Measurements from ENCODE around the gene MSANTD1. TPM values are rescaled to one million over a fixed set of nuclear protein-coding genes. Genes with fewer than 3 reads are reported as not detected.

MSANTD1 gene
- total and polyA plus RNA-seq, 2 of the 8 experiments (the other 6 are each of a cell fraction or from before 2014, with no cell fraction given), result 0.23 to 0.45 TPM

DNA sequence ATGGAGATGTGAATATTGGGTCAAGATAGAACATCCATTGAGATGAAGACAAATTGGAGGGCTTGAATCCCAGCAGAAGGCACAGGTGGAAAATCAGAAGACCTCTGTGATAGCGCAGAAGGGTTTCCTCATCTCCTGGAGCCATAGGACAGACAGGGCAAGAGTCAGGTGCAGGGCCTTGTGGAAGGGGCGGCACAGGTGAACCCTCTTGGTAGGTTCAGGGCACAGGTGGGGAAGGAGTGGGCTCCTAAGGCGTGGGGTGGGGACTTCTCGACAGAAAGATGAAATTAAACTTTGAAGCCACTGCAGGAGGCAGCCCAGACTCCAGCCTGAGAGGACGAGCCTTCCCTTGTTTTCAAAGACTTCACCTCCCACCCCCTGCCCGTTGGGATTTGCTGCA, 34.5 kb downstream of the MSANTD1 start:
- Histone ChIP-seq H3K4me2 (ENCODE audit: insufficient read depth in 1 of 2, low read depth in 2 of 2, low read length in 2 of 2) (no peak overlapping the region), H4K8ac (ENCODE audit: extremely low read depth, insufficient read depth, low read length) (no peak overlapping the region), H2BK15ac (ENCODE audit: low read length) (no peak overlapping the region), H3K18ac (ENCODE audit: extremely low read depth, low read length) (no peak overlapping the region), H2BK20ac (ENCODE audit: low read length) (no peak overlapping the region), H2AK5ac (ENCODE audit: low read depth, low read length) (no peak overlapping the region), H2BK12ac (ENCODE audit: low read depth, low read length) (no peak overlapping the region), H3K56ac (replicated peaks; ENCODE audit: insufficient read length, low read depth, low read length) (no peak overlapping the region), H3K27me3 (replicated peaks in 1 of 4; ENCODE audit: control insufficient read depth in 3 of 4, extremely low read depth in 1 of 4, insufficient read depth in 3 of 4, low read length in 3 of 4) (no peaks in the 10 kb centered on the region; a peak in 1 of 7 replicates), H3K9ac (replicated peaks in 1 of 4; ENCODE audit: extremely low read depth in 1 of 4, low read depth in 3 of 4, low read length in 3 of 4) (no peak overlapping the region), H4K20me1 (replicated peaks in 1 of 2; ENCODE audit: control insufficient read depth in 1 of 2, insufficient read depth in 2 of 2, low read length in 2 of 2) (no peaks in the 10 kb centered on the region), H3K14ac (ENCODE audit: insufficient read length) (no peak overlapping the region), H2BK120ac (replicated peaks; ENCODE audit: low read depth, low read length) (no peak overlapping the region), H2AFZ (ENCODE audit: low read length) (no peak overlapping the region), H3K27ac (ENCODE audit: low read depth, low read length) (no peak overlapping the region), H3K9me3 (ENCODE audit: insufficient read depth in 2 of 2, low read depth in 1 of 2, low read length in 1 of 2) (no peaks in the 10 kb centered on the region; a peak in 1 of 4 replicates), H3K4ac (replicated peaks; ENCODE audit: insufficient read length, low read depth, low read length) (no peak overlapping the region), H3K79me2 (ENCODE audit: control insufficient read depth in 1 of 2, insufficient read depth in 2 of 2, low read length in 2 of 2) (no peaks in the 10 kb centered on the region), H4K5ac (ENCODE audit: insufficient read length, low read depth, low read length) (no peak overlapping the region), H3K4me3 (ENCODE audit: extremely low read depth in 1 of 4, insufficient read depth in 2 of 4, low read depth in 3 of 4, low read length in 4 of 4) (no peak overlapping the region), H3K79me1 (ENCODE audit: low read depth, low read length) (no peaks in the 10 kb centered on the region), H4K91ac (replicated peaks; ENCODE audit: insufficient read length, low read length) (no peak overlapping the region), H3K23me2 (ENCODE audit: low read depth, low read length) (no peaks in the 10 kb centered on the region), H2BK5ac (ENCODE audit: low read depth, low read length) (no peak overlapping the region), H3K36me3 (ENCODE audit: control insufficient read depth in 2 of 4, insufficient read depth in 4 of 4, low read length in 3 of 4) (no peaks in the 10 kb centered on the region), H3K23ac (ENCODE audit: insufficient read length) (no peak overlapping the region), H3K4me1 (replicated peaks in 1 of 4; ENCODE audit: control insufficient read depth in 3 of 4, insufficient read depth in 4 of 4, low read length in 3 of 4) (no peaks in the 10 kb centered on the region; a peak in 3 of 7 replicates)
- no peak for FAIRE-seq
- POLR2A ChIA-PET (ENCODE audit: partially characterized antibody), result no interaction called here
- CTCF ChIA-PET (ENCODE audit: partially characterized antibody), result no interaction called here
- no peak for TF ChIP-seq BRCA1 (IDR thresholded peaks at IDR 0.05; ENCODE audit: low read depth, low read length)
- TF ChIP-seq PHF8 (conservative IDR thresholded peaks at IDR 0.05; ENCODE audit: low read depth, low read length), result no peak
- TF ChIP-seq RXRA (IDR thresholded peaks at IDR 0.05; ENCODE audit: insufficient read depth, low read depth, low read length), result no peak
- no peak for TF ChIP-seq FOSL1 (IDR thresholded peaks at IDR 0.05; ENCODE audit: insufficient read depth, low read depth, low read length)
- TF ChIP-seq RAD21 (IDR thresholded peaks at IDR 0.05 in 1 of 2, conservative IDR thresholded peaks at IDR 0.05 in 1 of 2; ENCODE audit: low read depth in 2 of 2, low read length in 2 of 2), result no peak
- DNase-seq (ENCODE audit: low read depth in 1 of 2, low spot score in 2 of 2), result no peak
- WGBS, 2 experiments (ENCODE audit: extremely low coverage in 1 of 2, insufficient coverage in 1 of 2, insufficient read length in 1 of 2, insufficient replicate concordance in 2 of 2, low coverage in 1 of 2, low lambda C conversion rate in 2 of 2, missing lambda C conversion rate in 1 of 2), result 75% methylated on average over 5 of the region's 6 CpGs; no CpG with 5 or more reads in 1 of the 2 experiments

Measured in H1 (cell line).